Measurements from ENCODE around the gene KIF6. TPM values are rescaled to one million over a fixed set of nuclear protein-coding genes. Genes with fewer than 3 reads are reported as not detected.

KIF6 gene
- total RNA-seq, 1 experiment from 2014 or later, result not detected

DNA sequence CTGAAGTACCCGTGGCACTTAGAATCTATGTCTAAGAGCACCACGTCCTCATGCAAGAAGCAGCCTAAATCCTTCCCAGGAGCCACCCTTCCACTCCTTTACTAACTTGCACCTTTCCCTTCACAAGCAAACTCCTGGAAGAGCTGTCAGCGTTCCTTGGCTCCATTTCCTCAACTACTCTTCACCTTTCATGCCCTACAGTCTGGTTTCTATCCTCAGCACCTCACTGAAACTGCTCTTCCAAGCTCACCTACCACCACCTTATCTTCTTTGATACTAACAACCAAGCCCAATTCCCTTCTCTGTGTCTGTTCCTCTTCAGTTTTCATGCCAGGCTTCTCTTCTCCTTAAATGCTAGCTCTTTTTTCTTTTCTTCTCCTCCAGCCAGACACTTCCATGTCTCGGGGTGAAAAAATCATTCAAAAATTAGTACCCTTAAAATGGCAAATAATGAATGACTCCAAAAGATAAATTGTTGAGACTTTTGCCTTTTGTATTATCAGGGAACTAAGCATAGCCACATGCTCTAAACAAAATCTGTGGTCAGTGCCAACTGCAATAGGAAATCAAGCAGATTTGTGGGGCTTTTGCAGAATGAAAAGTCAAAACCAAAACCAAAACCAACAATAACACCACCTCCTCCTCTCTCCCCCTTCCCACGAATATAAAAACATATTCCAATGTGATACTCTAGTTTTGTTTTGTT, 253.1 kb downstream of the KIF6 start:
- DNase-seq (ENCODE audit: low read depth, low spot score), result no peak
- in situ Hi-C loops (cut with HindIII; ENCODE audit: low pct_unique_long_range_greater_than_20kb, low sequenced_read_pairs), result no loop called here
- no peak for ATAC-seq
- Histone ChIP-seq H3K27ac (ENCODE audit: low read length) (no peak overlapping the region), H3K27me3 (ENCODE audit: control insufficient read depth, insufficient read depth, low read length) (no peaks in the 10 kb centered on the region), H3K4me1 (ENCODE audit: control insufficient read depth, insufficient read depth, low read length) (no peaks in the 10 kb centered on the region), H3K4me3 (ENCODE audit: low read depth in 2 of 2, low read length in 2 of 2) (no peak overlapping the region), H3K36me3 (ENCODE audit: control insufficient read depth, insufficient read depth, low read length) (no peaks in the 10 kb centered on the region), H3K9me3 (ENCODE audit: control insufficient read depth, insufficient read depth, low read depth, low read length) (no peaks in the 10 kb centered on the region)
- TF ChIP-seq, protein P1, sequence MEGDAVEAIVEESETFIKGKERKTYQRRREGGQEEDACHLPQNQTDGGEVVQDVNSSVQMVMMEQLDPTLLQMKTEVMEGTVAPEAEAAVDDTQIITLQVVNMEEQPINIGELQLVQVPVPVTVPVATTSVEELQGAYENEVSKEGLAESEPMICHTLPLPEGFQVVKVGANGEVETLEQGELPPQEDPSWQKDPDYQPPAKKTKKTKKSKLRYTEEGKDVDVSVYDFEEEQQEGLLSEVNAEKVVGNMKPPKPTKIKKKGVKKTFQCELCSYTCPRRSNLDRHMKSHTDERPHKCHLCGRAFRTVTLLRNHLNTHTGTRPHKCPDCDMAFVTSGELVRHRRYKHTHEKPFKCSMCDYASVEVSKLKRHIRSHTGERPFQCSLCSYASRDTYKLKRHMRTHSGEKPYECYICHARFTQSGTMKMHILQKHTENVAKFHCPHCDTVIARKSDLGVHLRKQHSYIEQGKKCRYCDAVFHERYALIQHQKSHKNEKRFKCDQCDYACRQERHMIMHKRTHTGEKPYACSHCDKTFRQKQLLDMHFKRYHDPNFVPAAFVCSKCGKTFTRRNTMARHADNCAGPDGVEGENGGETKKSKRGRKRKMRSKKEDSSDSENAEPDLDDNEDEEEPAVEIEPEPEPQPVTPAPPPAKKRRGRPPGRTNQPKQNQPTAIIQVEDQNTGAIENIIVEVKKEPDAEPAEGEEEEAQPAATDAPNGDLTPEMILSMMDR (IDR thresholded peaks at IDR 0.05), result no peak
- TF ChIP-seq SIN3A (IDR thresholded peaks at IDR 0.05; ENCODE audit: borderline replicate concordance, insufficient read depth, low read depth, low read length) (no peak), POLR2AphosphoS5 (IDR thresholded peaks at IDR 0.05; ENCODE audit: low read depth, low read length) (no peak), TCF7L2 (IDR thresholded peaks at IDR 0.05; ENCODE audit: low read depth, low read length) (no peak)
- TF ChIP-seq, protein P2, sequence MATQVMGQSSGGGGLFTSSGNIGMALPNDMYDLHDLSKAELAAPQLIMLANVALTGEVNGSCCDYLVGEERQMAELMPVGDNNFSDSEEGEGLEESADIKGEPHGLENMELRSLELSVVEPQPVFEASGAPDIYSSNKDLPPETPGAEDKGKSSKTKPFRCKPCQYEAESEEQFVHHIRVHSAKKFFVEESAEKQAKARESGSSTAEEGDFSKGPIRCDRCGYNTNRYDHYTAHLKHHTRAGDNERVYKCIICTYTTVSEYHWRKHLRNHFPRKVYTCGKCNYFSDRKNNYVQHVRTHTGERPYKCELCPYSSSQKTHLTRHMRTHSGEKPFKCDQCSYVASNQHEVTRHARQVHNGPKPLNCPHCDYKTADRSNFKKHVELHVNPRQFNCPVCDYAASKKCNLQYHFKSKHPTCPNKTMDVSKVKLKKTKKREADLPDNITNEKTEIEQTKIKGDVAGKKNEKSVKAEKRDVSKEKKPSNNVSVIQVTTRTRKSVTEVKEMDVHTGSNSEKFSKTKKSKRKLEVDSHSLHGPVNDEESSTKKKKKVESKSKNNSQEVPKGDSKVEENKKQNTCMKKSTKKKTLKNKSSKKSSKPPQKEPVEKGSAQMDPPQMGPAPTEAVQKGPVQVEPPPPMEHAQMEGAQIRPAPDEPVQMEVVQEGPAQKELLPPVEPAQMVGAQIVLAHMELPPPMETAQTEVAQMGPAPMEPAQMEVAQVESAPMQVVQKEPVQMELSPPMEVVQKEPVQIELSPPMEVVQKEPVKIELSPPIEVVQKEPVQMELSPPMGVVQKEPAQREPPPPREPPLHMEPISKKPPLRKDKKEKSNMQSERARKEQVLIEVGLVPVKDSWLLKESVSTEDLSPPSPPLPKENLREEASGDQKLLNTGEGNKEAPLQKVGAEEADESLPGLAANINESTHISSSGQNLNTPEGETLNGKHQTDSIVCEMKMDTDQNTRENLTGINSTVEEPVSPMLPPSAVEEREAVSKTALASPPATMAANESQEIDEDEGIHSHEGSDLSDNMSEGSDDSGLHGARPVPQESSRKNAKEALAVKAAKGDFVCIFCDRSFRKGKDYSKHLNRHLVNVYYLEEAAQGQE (IDR thresholded peaks at IDR 0.05; ENCODE audit: insufficient read depth in 1 of 2, low read depth in 2 of 2, low read length in 1 of 2), result no peak
- intact Hi-C loops (cut with micrococcal nuclease; ENCODE audit: unreplicated experiment), result no loop called here
- no TSS peak for BruUV-seq (replicated peaks)
- POLR2A ChIA-PET, result no interaction called here
- CTCF ChIA-PET, result no interaction called here

DNA sequence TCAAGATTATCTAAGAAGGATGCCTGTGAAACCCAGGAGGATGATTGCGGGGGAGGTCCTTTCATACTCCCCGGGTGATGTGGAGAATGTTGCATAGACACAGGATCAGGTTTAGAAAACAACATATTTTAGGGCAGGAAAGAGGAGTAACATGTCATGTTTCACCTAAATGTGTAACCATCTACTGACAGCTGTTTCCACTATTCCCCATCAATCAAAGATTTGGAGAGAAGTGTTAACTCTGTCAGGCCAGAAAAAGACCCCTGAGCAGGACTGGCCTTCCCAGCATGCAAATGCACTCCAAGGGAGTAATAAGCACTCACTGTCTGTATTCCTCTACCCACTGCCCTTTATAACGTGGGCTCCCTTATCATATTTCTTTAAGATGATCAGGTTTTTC, 254.7 kb downstream of the KIF6 start:
- H3K27me3 ChIP-seq (ENCODE audit: control insufficient read depth, insufficient read depth, low read length), result no peaks in the 10 kb centered on the region

More for the DNA sequence above, 254.7 kb downstream of the KIF6 start:
- no TSS peak for BruUV-seq (replicated peaks)
- no peak overlapping the region for H3K27ac ChIP-seq (ENCODE audit: low read length)
- DNase-seq (ENCODE audit: low read depth, low spot score) (no peak), ATAC-seq (no peak)
- intact Hi-C loops (cut with micrococcal nuclease; ENCODE audit: unreplicated experiment) (no loop called here), in situ Hi-C loops (cut with HindIII; ENCODE audit: low pct_unique_long_range_greater_than_20kb, low sequenced_read_pairs) (no loop called here)
- ChIA-PET CTCF (no interaction called here), POLR2A (interaction anchor here (0.6 kb wide), 1 partner anchor 120 kb away, joined by 3 read pairs; no protein-coding TSS in a partner anchor)
- TF ChIP-seq TCF7L2 (IDR thresholded peaks at IDR 0.05; ENCODE audit: low read depth, low read length), result no peak
- no peak for TF ChIP-seq POLR2AphosphoS5 (IDR thresholded peaks at IDR 0.05; ENCODE audit: low read depth, low read length)
- no peak for TF ChIP-seq SIN3A (IDR thresholded peaks at IDR 0.05; ENCODE audit: borderline replicate concordance, insufficient read depth, low read depth, low read length)
- TF ChIP-seq, protein P2 (IDR thresholded peaks at IDR 0.05; ENCODE audit: insufficient read depth in 1 of 2, low read depth in 2 of 2, low read length in 1 of 2), result no peak
- TF ChIP-seq, protein P1 (IDR thresholded peaks at IDR 0.05), result no peak
- H3K36me3 ChIP-seq (ENCODE audit: control insufficient read depth, insufficient read depth, low read length), result no peaks in the 10 kb centered on the region
- H3K4me1 ChIP-seq (ENCODE audit: control insufficient read depth, insufficient read depth, low read length), result no peaks in the 10 kb centered on the region
- no peaks in the 10 kb centered on the region for H3K9me3 ChIP-seq (ENCODE audit: control insufficient read depth, insufficient read depth, low read depth, low read length)
- no peak overlapping the region for H3K4me3 ChIP-seq (ENCODE audit: low read depth in 2 of 2, low read length in 2 of 2)

Data from Panc1 (cell line).